Measurements from ENCODE around the gene LEP. TPM values are rescaled to one million over a fixed set of nuclear protein-coding genes. Genes with fewer than 3 reads are reported as not detected.

Gene LEP
- polyA plus RNA-seq, 2 of the 4 experiments (the other 2 are of a cell fraction): not detected

DNA sequence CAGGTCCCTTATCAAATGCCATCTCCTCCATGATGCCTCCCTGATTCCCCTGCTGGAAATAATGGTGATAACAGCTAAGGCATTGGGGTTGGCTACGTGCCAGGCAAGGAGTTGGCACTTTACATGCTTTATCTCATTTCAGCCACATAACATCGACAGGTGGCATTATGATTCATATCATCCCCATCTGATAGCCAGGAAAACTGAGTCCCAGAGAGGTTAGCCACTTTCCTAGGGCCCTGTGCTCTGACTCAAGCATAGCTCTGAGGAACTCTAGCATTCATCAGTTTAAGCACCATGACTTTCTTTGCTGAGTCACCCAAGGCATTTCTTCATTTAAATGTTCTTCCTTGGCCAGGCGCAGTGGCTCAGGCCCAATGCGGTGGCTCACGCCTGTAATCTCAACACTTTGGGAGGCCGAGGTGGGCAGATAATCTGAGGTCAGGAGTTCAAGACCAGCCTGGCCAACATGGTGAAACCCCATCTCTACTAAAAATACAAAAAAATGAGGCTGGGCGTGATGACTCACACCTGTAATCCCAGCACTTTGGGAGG is 6.6 kb downstream of the LEP start:
- FAIRE-seq: no peak

DNA sequence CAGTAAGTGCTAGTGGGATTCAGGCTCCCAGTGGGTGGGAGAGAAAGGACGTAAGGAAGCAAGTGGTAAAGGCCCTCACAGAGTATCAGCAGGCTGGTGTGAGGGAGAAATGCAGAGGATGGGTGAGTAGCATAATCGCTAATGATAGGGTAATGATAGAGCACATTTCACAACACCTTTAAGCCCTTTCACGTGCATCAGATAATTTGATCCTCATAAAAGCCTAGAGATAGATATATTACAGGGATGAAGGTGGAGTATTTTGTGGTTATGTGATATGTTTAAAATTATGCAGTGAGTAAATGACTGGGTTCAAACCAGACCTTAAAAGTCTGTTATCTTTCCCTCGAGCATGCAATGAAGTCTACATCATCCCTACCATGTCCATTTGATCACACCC is 10.3 kb downstream of the LEP start:
- no peak for ATAC-seq
- WGBS (ENCODE audit: missing lambda C conversion rate): 40% methylated on average over 4 of the region's 4 CpGs
- ChIA-PET POLR2A (no interaction called here), CTCF (no interaction called here)
- H3K4me2 ChIP-seq: no peak overlapping the region
- no peak for FAIRE-seq
- no peak overlapping the region for H3K27ac ChIP-seq
- H3K9me3 ChIP-seq: no peaks in the 10 kb centered on the region; the same call in 2 of the 3 replicates
- 0 out of 3 replicates have a peak, but pooled peaks cover 4% of the 10 kb centered on the region for H3K4me1 ChIP-seq
- H3K4me3 ChIP-seq: no peak overlapping the region
- TF ChIP-seq HOXA7 (CRISPR knock-in tag; IDR thresholded peaks at IDR 0.05): no peak
- no peak for TF ChIP-seq RAD21 (conservative IDR thresholded peaks at IDR 0.05 in 1 of 2, IDR thresholded peaks at IDR 0.05 in 1 of 2)
- no peak for TF ChIP-seq JUNB (IDR thresholded peaks at IDR 0.05)
- no peak for TF ChIP-seq CHD2 (IDR thresholded peaks at IDR 0.05; ENCODE audit: low read length, partially characterized antibody)
- no peak for TF ChIP-seq ESRRA (IDR thresholded peaks at IDR 0.05; ENCODE audit: borderline replicate concordance, low read length)
- no peak for TF ChIP-seq RFX5 (IDR thresholded peaks at IDR 0.05)
- TF ChIP-seq, protein P1, sequence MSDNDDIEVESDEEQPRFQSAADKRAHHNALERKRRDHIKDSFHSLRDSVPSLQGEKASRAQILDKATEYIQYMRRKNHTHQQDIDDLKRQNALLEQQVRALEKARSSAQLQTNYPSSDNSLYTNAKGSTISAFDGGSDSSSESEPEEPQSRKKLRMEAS (IDR thresholded peaks at IDR 0.05): no peak
- no peak for TF ChIP-seq NR3C1 (IDR thresholded peaks at IDR 0.05)
- no peak for TF ChIP-seq RNF2 (IDR thresholded peaks at IDR 0.05; ENCODE audit: borderline replicate concordance, low read depth)
- TF ChIP-seq GATA3 (IDR thresholded peaks at IDR 0.05; ENCODE audit: borderline replicate concordance): no peak
- TF ChIP-seq MYC (IDR thresholded peaks at IDR 0.05; ENCODE audit: borderline replicate concordance, low read length): no peak
- no peak for TF ChIP-seq EHF (CRISPR knock-in tag; IDR thresholded peaks at IDR 0.05)
- TF ChIP-seq, protein P2, sequence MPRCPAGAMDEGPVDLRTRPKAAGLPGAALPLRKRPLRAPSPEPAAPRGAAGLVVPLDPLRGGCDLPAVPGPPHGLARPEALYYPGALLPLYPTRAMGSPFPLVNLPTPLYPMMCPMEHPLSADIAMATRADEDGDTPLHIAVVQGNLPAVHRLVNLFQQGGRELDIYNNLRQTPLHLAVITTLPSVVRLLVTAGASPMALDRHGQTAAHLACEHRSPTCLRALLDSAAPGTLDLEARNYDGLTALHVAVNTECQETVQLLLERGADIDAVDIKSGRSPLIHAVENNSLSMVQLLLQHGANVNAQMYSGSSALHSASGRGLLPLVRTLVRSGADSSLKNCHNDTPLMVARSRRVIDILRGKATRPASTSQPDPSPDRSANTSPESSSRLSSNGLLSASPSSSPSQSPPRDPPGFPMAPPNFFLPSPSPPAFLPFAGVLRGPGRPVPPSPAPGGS (IDR thresholded peaks at IDR 0.05): no peak
- TF ChIP-seq KDM5A (IDR thresholded peaks at IDR 0.05): no peak
- no peak for DNase-seq (ENCODE audit: low read depth in 1 of 2, low spot score in 1 of 2)

More for the DNA sequence above, 6.6 kb downstream of the LEP start:
- H3K9me3 ChIP-seq: no peaks in the 10 kb centered on the region; the same call in 2 of the 3 replicates
- no peak overlapping the region for H3K4me2 ChIP-seq
- ATAC-seq (peak; percentile 38 to 50; a peak in 3 of 6 replicates), DNase-seq (ENCODE audit: low read depth in 1 of 2, low spot score in 1 of 2) (peak; percentile 23 to 44)
- 0 out of 3 replicates have a peak, but pooled peaks cover 4% of the 10 kb centered on the region for H3K4me1 ChIP-seq
- ChIA-PET CTCF (no interaction called here), POLR2A (no interaction called here)
- 60% methylated on average over 7 of the region's 7 CpGs for WGBS (ENCODE audit: missing lambda C conversion rate)
- no peak overlapping the region for H3K4me3 ChIP-seq
- no peak overlapping the region for H3K27ac ChIP-seq
- TF ChIP-seq SREBF2 (IDR thresholded peaks at IDR 0.05) (no peak), JUNB (IDR thresholded peaks at IDR 0.05) (no peak), EHF (CRISPR knock-in tag; IDR thresholded peaks at IDR 0.05) (no peak), HOXB5 (CRISPR knock-in tag; IDR thresholded peaks at IDR 0.05) (no peak), ZNF302 (CRISPR knock-in tag; IDR thresholded peaks at IDR 0.05) (no peak), MAFK (IDR thresholded peaks at IDR 0.05; ENCODE audit: partially characterized antibody) (peak; percentile 69), ZC3H11A (IDR thresholded peaks at IDR 0.05) (no peak), ZFP36 (IDR thresholded peaks at IDR 0.05; ENCODE audit: borderline replicate concordance, partially characterized antibody) (peak; percentile 3), CEBPB (IDR thresholded peaks at IDR 0.05) (no peak), TFCP2L1 (CRISPR knock-in tag; IDR thresholded peaks at IDR 0.05) (no peak), FOSL2 (IDR thresholded peaks at IDR 0.05) (no peak), FOSL2 (CRISPR knock-in tag; IDR thresholded peaks at IDR 0.05) (peak; percentile 44; the same call in 1 of the 2 replicates)
- TF ChIP-seq, protein P3, sequence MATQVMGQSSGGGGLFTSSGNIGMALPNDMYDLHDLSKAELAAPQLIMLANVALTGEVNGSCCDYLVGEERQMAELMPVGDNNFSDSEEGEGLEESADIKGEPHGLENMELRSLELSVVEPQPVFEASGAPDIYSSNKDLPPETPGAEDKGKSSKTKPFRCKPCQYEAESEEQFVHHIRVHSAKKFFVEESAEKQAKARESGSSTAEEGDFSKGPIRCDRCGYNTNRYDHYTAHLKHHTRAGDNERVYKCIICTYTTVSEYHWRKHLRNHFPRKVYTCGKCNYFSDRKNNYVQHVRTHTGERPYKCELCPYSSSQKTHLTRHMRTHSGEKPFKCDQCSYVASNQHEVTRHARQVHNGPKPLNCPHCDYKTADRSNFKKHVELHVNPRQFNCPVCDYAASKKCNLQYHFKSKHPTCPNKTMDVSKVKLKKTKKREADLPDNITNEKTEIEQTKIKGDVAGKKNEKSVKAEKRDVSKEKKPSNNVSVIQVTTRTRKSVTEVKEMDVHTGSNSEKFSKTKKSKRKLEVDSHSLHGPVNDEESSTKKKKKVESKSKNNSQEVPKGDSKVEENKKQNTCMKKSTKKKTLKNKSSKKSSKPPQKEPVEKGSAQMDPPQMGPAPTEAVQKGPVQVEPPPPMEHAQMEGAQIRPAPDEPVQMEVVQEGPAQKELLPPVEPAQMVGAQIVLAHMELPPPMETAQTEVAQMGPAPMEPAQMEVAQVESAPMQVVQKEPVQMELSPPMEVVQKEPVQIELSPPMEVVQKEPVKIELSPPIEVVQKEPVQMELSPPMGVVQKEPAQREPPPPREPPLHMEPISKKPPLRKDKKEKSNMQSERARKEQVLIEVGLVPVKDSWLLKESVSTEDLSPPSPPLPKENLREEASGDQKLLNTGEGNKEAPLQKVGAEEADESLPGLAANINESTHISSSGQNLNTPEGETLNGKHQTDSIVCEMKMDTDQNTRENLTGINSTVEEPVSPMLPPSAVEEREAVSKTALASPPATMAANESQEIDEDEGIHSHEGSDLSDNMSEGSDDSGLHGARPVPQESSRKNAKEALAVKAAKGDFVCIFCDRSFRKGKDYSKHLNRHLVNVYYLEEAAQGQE (IDR thresholded peaks at IDR 0.05): no peak
- TF ChIP-seq, protein P4, sequence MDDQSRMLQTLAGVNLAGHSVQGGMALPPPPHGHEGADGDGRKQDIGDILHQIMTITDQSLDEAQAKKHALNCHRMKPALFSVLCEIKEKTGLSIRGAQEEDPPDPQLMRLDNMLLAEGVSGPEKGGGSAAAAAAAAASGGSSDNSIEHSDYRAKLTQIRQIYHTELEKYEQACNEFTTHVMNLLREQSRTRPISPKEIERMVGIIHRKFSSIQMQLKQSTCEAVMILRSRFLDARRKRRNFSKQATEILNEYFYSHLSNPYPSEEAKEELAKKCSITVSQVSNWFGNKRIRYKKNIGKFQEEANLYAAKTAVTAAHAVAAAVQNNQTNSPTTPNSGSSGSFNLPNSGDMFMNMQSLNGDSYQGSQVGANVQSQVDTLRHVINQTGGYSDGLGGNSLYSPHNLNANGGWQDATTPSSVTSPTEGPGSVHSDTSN (IDR thresholded peaks at IDR 0.05): no peak
- TF ChIP-seq, protein P5, sequence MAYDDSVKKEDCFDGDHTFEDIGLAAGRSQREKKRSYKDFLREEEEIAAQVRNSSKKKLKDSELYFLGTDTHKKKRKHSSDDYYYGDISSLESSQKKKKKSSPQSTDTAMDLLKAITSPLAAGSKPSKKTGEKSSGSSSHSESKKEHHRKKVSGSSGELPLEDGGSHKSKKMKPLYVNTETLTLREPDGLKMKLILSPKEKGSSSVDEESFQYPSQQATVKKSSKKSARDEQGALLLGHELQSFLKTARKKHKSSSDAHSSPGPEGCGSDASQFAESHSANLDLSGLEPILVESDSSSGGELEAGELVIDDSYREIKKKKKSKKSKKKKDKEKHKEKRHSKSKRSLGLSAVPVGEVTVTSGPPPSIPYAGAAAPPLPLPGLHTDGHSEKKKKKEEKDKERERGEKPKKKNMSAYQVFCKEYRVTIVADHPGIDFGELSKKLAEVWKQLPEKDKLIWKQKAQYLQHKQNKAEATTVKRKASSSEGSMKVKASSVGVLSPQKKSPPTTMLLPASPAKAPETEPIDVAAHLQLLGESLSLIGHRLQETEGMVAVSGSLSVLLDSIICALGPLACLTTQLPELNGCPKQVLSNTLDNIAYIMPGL (CRISPR knock-in tag; IDR thresholded peaks at IDR 0.05; ENCODE audit: borderline replicate concordance): no peak
- TF ChIP-seq, protein P6, sequence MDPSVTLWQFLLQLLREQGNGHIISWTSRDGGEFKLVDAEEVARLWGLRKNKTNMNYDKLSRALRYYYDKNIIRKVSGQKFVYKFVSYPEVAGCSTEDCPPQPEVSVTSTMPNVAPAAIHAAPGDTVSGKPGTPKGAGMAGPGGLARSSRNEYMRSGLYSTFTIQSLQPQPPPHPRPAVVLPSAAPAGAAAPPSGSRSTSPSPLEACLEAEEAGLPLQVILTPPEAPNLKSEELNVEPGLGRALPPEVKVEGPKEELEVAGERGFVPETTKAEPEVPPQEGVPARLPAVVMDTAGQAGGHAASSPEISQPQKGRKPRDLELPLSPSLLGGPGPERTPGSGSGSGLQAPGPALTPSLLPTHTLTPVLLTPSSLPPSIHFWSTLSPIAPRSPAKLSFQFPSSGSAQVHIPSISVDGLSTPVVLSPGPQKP (IDR thresholded peaks at IDR 0.05; ENCODE audit: low read depth, low read length): no peak

All from A549 (cell line).